SK-N-SH (cell line): ENCODE data around the gene RNF217. TPM values are rescaled to one million over a fixed set of nuclear protein-coding genes. Genes with fewer than 3 reads are reported as not detected.

ENCODE experiments used
- CTCF ChIA-PET: fragments of 300-600, 350-600 bp; formaldehyde crosslinking; extraction: SDS; loops from one replicate; lab custom pipeline; 2021; lab: Yijun Ruan, JAX
- POLR2A ChIA-PET: fragments of 350-600 bp; sonication (Branson Sonifier 250); formaldehyde crosslinking; extraction: SDS; loops from one replicate; lab custom pipeline; 2020; ENCODE audit warnings: antibody characterized with exemption, inconsistent platforms; lab: Yijun Ruan, JAX
- DNase-seq: peaks from one replicate; pipeline ENCODE4 v3.0.0; 2012
- H2AFZ ChIP-seq: fragments of 200-600 bp; sonication (generic); 2 replicates; pipeline ENCODE4 v1.8.1; 2016; ENCODE audit warnings: antibody characterized with exemption, mild to moderate bottlenecking, low read depth
- H3F3A ChIP-seq: fragments of 200-600 bp; sonication (generic); replicated peaks from 2 replicates; pipeline ENCODE3; 2016; ENCODE audit warnings: antibody characterized with exemption, mild to moderate bottlenecking; ENCODE audit not compliant: insufficient read depth
- H3K27ac ChIP-seq, 2 experiments: fragments of 200-500 bp in 1 of 2; fragments of 200-600 bp in 1 of 2; sonication (Bioruptor generic) in 1 of 2; sonication (generic), shearing (Covaris generic) in 1 of 2; 2 replicates each; pipeline versions ENCODE4 v1.5.1 to v1.6.1; 2014 to 2016; ENCODE audit warnings: low read depth in 2 of 2, inconsistent platforms in 1 of 2, low read length in 1 of 2, mild to moderate bottlenecking in 1 of 2, mixed read lengths in 1 of 2
- H3K27me3 ChIP-seq: fragments of 200-600 bp; sonication (generic), shearing (Covaris generic); 2 replicates; pipeline ENCODE4 v1.6.1; 2016; ENCODE audit warnings: mixed run types; ENCODE audit not compliant: insufficient read depth
- H3K36me3 ChIP-seq, 2 experiments: fragments of 200-500 bp in 1 of 2; fragments of 200-600 bp in 1 of 2; sonication (Bioruptor generic) in 1 of 2; sonication (generic) in 1 of 2; replicated peaks in 1 of 2; 2 replicates each; pipeline versions ENCODE3 to v1.5.1; 2014 to 2016; ENCODE audit warnings: low read length in 1 of 2, mild to moderate bottlenecking in 1 of 2; ENCODE audit not compliant: insufficient read depth in 2 of 2, control insufficient read depth in 1 of 2
- H3K4me1 ChIP-seq, 2 experiments: fragments of 200-500 bp in 1 of 2; fragments of 200-600 bp in 1 of 2; sonication (Bioruptor generic) in 1 of 2; sonication (generic), shearing (Covaris generic) in 1 of 2; 2 replicates each; pipeline versions ENCODE4 v1.5.1 to v1.6.1; 2014 to 2016; ENCODE audit warnings: low read depth in 1 of 2, low read length in 1 of 2, mixed run types in 1 of 2; ENCODE audit not compliant: insufficient read depth in 2 of 2, control insufficient read depth in 1 of 2
- H3K4me2 ChIP-seq: fragments of 200-600 bp; sonication (generic), shearing (Covaris generic); 2 replicates; pipeline ENCODE4 v1.6.1; 2017; ENCODE audit warnings: mixed run types
- H3K4me3 ChIP-seq, 2 experiments: fragments of 200-500 bp in 1 of 2; fragments of 200-600 bp in 1 of 2; sonication (Bioruptor generic) in 1 of 2; sonication (generic), shearing (Covaris generic) in 1 of 2; 2 replicates each; pipeline versions ENCODE4 v1.5.1 to v1.8.1; 2014 to 2016; ENCODE audit warnings: low read depth in 2 of 2, inconsistent platforms in 1 of 2, low read length in 1 of 2, mild to moderate bottlenecking in 1 of 2, mixed read lengths in 1 of 2, moderate library complexity in 1 of 2
- H3K79me2 ChIP-seq: fragments of 200-600 bp; sonication (generic); 2 replicates; pipeline ENCODE4 v1.8.1; 2017; ENCODE audit warnings: mild to moderate bottlenecking; ENCODE audit not compliant: insufficient read depth
- H3K9ac ChIP-seq: fragments of 200-600 bp; sonication (generic); 2 replicates; pipeline ENCODE4 v1.6.1; 2017; ENCODE audit warnings: mixed run types
- H3K9me2 ChIP-seq: fragments of 200-600 bp; sonication (generic); 2 replicates; pipeline ENCODE4 v1.6.1; 2017; ENCODE audit warnings: mixed run types
- H3K9me3 ChIP-seq: fragments of 200-600 bp; sonication (generic); 2 replicates; pipeline ENCODE4 v1.6.1; 2017; ENCODE audit warnings: mixed run types, mild to moderate bottlenecking, moderate library complexity
- H4K20me1 ChIP-seq: fragments of 200-600 bp; sonication (generic); 2 replicates; pipeline ENCODE4 v1.6.1; 2017; ENCODE audit warnings: mild to moderate bottlenecking, mixed run types; ENCODE audit not compliant: insufficient read depth
- ELF1 ChIP-seq: IDR thresholded peaks from 2 replicates; pipeline ENCODE4 v1.4.0; 2012
- EP300 ChIP-seq, 2 experiments: IDR thresholded peaks; 2 replicates each; pipeline versions ENCODE4 v1.4.0 to v1.6.1; 2012; ENCODE audit warnings: borderline replicate concordance in 1 of 2, low read depth in 1 of 2, low read length in 1 of 2
- EZH2phosphoT487 ChIP-seq: fragments of 200-600 bp; sonication (generic); IDR thresholded peaks from 2 replicates; pipeline ENCODE4 v1.6.1; 2017; ENCODE audit warnings: low read depth, mixed run types, mild to moderate bottlenecking, antibody characterized with exemption, moderate library complexity, borderline replicate concordance
- NRF1 ChIP-seq: IDR thresholded peaks from 2 replicates; pipeline ENCODE4 v1.6.1; 2012; ENCODE audit warnings: low read depth, mild to moderate bottlenecking, low read length
- SMC3 ChIP-seq: IDR thresholded peaks from 2 replicates; pipeline ENCODE4 v1.6.1; 2012; ENCODE audit warnings: low read depth, low read length, improper control_type of control experiment
- TAF1 ChIP-seq: IDR thresholded peaks from 2 replicates; pipeline ENCODE4 v1.6.1; 2012; ENCODE audit warnings: low read depth, mild to moderate bottlenecking, low read length, moderate library complexity, borderline replicate concordance
- TEAD4 ChIP-seq: IDR thresholded peaks from 2 replicates; pipeline ENCODE4 v1.4.0; 2012; ENCODE audit warnings: mild to moderate bottlenecking, borderline replicate concordance; ENCODE audit not compliant: insufficient read depth
- YY1 ChIP-seq: IDR thresholded peaks from 2 replicates; pipeline ENCODE4 v1.4.0; 2012; ENCODE audit warnings: low read depth, mild to moderate bottlenecking
- WGBS: methylation state at CpG from one replicate; pipeline ENCODE4 v1.1.6; 2017; ENCODE audit warnings: low lambda C conversion rate; 5-methylcytosine and 5-hydroxymethylcytosine counted together
- polyA plus RNA-seq, 3 experiments: library from polyadenylated mRNA; depleted of rRNA; stranded (reverse); fragments of >200 nt; gene quantifications; 2 replicates each; pipeline ENCODE4 v1.2.3, GENCODE V29; 2012
- TF ChIP-seq, protein P1 (sequence below): IDR thresholded peaks from 2 replicates; pipeline ENCODE4 v1.4.0; 2012; ENCODE audit warnings: low read depth, borderline replicate concordance
- TF ChIP-seq, protein P2 (sequence below): IDR thresholded peaks from 2 replicates; pipeline ENCODE4; 2012
- TF ChIP-seq, protein P3 (sequence below): fragments of 150-350 bp; IDR thresholded peaks from 2 replicates; pipeline ENCODE4 v1.6.1; 2016; ENCODE audit warnings: mild to moderate bottlenecking, low read depth, low read length
- TF ChIP-seq, protein P4 (sequence below): IDR thresholded peaks from 2 replicates; pipeline ENCODE4 v1.4.0; 2012; ENCODE audit warnings: low read depth, borderline replicate concordance
- TF ChIP-seq, protein P5 (sequence below): IDR thresholded peaks from 2 replicates; pipeline ENCODE4 v1.4.0; 2012; ENCODE audit warnings: low read depth

RNF217 gene
- polyA plus RNA-seq, 1 of the 3 experiments (the other 2 are of a cell fraction): 0.28 TPM

DNA sequence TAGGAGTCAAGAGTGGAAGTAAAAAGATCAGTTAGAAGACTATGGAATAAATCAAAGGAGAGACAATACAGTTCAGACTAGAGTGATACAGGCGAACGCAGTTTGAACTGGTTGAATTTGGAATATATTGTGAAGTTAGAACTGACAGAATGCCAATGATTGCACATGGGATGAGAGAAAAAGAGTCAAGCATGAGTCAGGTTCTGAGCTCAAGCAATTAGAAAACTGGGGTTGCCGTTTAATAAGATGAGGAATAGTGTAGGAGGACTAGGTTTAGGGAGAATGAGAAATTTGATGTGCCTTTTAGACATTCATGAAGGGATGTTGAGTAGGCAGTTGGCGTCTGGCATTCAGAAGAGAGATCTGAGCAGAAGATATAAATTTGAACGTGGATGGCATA, 8.0 kb downstream of the RNF217 start:
- Histone ChIP-seq H3K4me2 (no peak overlapping the region), H3K79me2 (no peaks in the 10 kb centered on the region), H3K27ac (no peak overlapping the region), H3K27me3 (no peaks in the 10 kb centered on the region; the same call in 1 of the 2 replicates), H2AFZ (no peak overlapping the region), H3K9ac (no peak overlapping the region), H3K9me2 (no peaks in the 10 kb centered on the region), H3K4me1 (no peaks in the 10 kb centered on the region), H3K36me3 (no peaks in the 10 kb centered on the region), H3K4me3 (no peak overlapping the region), H4K20me1 (no peaks in the 10 kb centered on the region), H3F3A (no peaks in the 10 kb centered on the region), H3K9me3 (no peaks in the 10 kb centered on the region)
- 39% methylated on average over 5 of the region's 5 CpGs for WGBS
- DNase-seq: no peak
- ChIA-PET POLR2A (no interaction called here), CTCF (interaction anchor here (0.6 kb wide), 1 partner anchor 524 kb away, joined by 3 read pairs; no protein-coding TSS in a partner anchor)
- TF ChIP-seq, protein P1, sequence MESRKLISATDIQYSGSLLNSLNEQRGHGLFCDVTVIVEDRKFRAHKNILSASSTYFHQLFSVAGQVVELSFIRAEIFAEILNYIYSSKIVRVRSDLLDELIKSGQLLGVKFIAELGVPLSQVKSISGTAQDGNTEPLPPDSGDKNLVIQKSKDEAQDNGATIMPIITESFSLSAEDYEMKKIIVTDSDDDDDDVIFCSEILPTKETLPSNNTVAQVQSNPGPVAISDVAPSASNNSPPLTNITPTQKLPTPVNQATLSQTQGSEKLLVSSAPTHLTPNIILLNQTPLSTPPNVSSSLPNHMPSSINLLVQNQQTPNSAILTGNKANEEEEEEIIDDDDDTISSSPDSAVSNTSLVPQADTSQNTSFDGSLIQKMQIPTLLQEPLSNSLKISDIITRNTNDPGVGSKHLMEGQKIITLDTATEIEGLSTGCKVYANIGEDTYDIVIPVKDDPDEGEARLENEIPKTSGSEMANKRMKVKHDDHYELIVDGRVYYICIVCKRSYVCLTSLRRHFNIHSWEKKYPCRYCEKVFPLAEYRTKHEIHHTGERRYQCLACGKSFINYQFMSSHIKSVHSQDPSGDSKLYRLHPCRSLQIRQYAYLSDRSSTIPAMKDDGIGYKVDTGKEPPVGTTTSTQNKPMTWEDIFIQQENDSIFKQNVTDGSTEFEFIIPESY: no peak
- TF ChIP-seq, protein P2, sequence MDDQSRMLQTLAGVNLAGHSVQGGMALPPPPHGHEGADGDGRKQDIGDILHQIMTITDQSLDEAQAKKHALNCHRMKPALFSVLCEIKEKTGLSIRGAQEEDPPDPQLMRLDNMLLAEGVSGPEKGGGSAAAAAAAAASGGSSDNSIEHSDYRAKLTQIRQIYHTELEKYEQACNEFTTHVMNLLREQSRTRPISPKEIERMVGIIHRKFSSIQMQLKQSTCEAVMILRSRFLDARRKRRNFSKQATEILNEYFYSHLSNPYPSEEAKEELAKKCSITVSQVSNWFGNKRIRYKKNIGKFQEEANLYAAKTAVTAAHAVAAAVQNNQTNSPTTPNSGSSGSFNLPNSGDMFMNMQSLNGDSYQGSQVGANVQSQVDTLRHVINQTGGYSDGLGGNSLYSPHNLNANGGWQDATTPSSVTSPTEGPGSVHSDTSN: no peak

DNA sequence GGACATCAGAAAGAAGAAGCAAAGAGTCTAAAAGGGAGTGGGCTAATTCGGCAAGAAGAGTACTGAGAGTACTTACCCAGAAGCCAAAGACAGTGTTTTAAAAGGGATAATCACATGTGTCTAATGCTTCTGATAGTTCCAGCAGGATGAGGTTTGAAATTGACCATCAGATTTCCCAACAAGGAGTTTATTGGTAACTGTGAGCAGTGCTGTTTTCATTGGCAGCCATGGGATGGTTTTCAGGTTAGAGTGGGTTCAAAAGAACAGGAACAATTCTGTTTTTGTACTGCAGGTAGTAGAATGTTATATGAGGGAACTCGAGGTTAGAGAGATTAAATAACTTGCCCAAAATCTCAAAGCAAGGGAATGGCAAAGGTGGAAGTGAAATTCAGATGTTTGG, 8.5 kb downstream of the RNF217 start:
- Histone ChIP-seq H4K20me1 (no peaks in the 10 kb centered on the region), H2AFZ (no peak overlapping the region), H3K36me3 (no peaks in the 10 kb centered on the region), H3F3A (no peaks in the 10 kb centered on the region), H3K9me2 (no peaks in the 10 kb centered on the region), H3K4me2 (no peak overlapping the region), H3K4me1 (no peaks in the 10 kb centered on the region), H3K79me2 (no peaks in the 10 kb centered on the region), H3K4me3 (no peak overlapping the region)
- no peak for DNase-seq
- POLR2A ChIA-PET: no interaction called here
- no peak for TF ChIP-seq YY1
- TF ChIP-seq TAF1: no peak
- TF ChIP-seq NRF1: no peak
- TF ChIP-seq, protein P3, sequence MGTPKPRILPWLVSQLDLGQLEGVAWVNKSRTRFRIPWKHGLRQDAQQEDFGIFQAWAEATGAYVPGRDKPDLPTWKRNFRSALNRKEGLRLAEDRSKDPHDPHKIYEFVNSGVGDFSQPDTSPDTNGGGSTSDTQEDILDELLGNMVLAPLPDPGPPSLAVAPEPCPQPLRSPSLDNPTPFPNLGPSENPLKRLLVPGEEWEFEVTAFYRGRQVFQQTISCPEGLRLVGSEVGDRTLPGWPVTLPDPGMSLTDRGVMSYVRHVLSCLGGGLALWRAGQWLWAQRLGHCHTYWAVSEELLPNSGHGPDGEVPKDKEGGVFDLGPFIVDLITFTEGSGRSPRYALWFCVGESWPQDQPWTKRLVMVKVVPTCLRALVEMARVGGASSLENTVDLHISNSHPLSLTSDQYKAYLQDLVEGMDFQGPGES: no peak
- TF ChIP-seq, protein P4, sequence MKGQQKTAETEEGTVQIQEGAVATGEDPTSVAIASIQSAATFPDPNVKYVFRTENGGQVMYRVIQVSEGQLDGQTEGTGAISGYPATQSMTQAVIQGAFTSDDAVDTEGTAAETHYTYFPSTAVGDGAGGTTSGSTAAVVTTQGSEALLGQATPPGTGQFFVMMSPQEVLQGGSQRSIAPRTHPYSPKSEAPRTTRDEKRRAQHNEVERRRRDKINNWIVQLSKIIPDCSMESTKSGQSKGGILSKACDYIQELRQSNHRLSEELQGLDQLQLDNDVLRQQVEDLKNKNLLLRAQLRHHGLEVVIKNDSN: no peak
- no peak for TF ChIP-seq ELF1
- no peak for TF ChIP-seq EZH2phosphoT487
- TF ChIP-seq EP300 (IDR thresholded peaks at IDR 0.05; ENCODE audit: borderline replicate concordance in 1 of 2, low read depth in 1 of 2, low read length in 1 of 2): no peak
- no peak for TF ChIP-seq TEAD4
- TF ChIP-seq SMC3: no peak
- TF ChIP-seq, protein P2: no peak
- TF ChIP-seq, protein P5, sequence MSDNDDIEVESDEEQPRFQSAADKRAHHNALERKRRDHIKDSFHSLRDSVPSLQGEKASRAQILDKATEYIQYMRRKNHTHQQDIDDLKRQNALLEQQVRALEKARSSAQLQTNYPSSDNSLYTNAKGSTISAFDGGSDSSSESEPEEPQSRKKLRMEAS: no peak
- TF ChIP-seq, all 33 proteins: peak for 0
- CTCF ChIA-PET: no interaction called here
- no peaks in the 10 kb centered on the region for H3K9me3 ChIP-seq
- no peak overlapping the region for H3K27ac ChIP-seq
- H3K27me3 ChIP-seq: no peaks in the 10 kb centered on the region; the same call in 1 of the 2 replicates
- H3K9ac ChIP-seq: no peak overlapping the region
- WGBS: 6% methylated on average over 2 of the region's 2 CpGs
